Esophagus squamous epithelium (tissue), 5 donors: ENCODE results near the gene DCC. TPM values are rescaled to one million over a fixed set of nuclear protein-coding genes. Genes with fewer than 3 reads are reported as not detected.

Source experiments
- DNase-seq: peaks from one replicate; lab custom pipeline; 2025; lab: John Stamatoyannopoulos, UW
- H3K27ac ChIP-seq, 4 donors: fragments of 200-600 bp; sonication (generic); one replicate each; pipeline ENCODE4 v1.5.1; 2016 to 2019; ENCODE audit warnings: mild to moderate bottlenecking in 1 of 4
- H3K27me3 ChIP-seq, 4 donors: fragments of 200-600 bp; sonication (generic); 1 replicate in 3 of 4; 2 replicates in 1 of 4; pipeline versions ENCODE4 v1.5.1 to v1.6.0; 2017 to 2021; ENCODE audit warnings: antibody characterized with exemption in 1 of 4
- H3K36me3 ChIP-seq, 3 donors: fragments of 200-600 bp; sonication (generic); one replicate each; pipeline ENCODE4 v1.5.1; 2016 to 2019
- H3K4me1 ChIP-seq, 3 donors: fragments of 200-600 bp; sonication (generic); one replicate each; pipeline ENCODE4 v1.5.1; 2017 to 2019
- H3K4me3 ChIP-seq, 4 donors: fragments of 200-600 bp; sonication (generic); 1 replicate in 3 of 4; 2 replicates in 1 of 4; pipeline ENCODE4 v1.5.1; 2016 to 2019; ENCODE audit warnings: mild to moderate bottlenecking in 2 of 4, moderate library complexity in 1 of 4
- H3K9me3 ChIP-seq, 3 donors: fragments of 200-600 bp; sonication (generic); one replicate each; pipeline ENCODE4 v1.5.1; 2016 to 2019
- CTCF ChIP-seq, 6 experiments: fragments of 450-650 bp in 4 of 6; fragments of 200-600 bp in 2 of 6; sonication (generic) in 2 of 6; IDR thresholded peaks; one replicate each; pipeline ENCODE4 v1.5.1; 2016 to 2019; ENCODE audit warnings: antibody characterized with exemption in 6 of 6, mild to moderate bottlenecking in 4 of 6, moderate library complexity in 4 of 6
- POLR2A ChIP-seq, 4 donors: fragments of 450-650 bp; IDR thresholded peaks; one replicate each; pipeline ENCODE4 v1.6.1; 2017; ENCODE audit warnings: antibody characterized with exemption in 4 of 4, mild to moderate bottlenecking in 4 of 4, moderate library complexity in 3 of 4
- WGBS, 2 donors: methylation state at CpG; one replicate each; pipeline ENCODE4 v1.1.5; 2018; 5-methylcytosine and 5-hydroxymethylcytosine counted together
- intact Hi-C: fragments of 100-400 bp; cut with DNase I; formaldehyde crosslinking; loops from one replicate; pipeline ENCODE4 v1.15.0; 2022
- total RNA-seq, 4 donors: library from RNA; depleted of rRNA; stranded (reverse); fragments of >200 nt; gene quantifications; one replicate each; pipeline ENCODE4 v1.1.0, GENCODE V29; 2016
- donor health status: DM: yes; HTN: yes; CAD: no.

DCC gene
- total RNA-seq, 4 donors from 2014 or later = 0.06 to 0.95 TPM; not detected in 2

- 53 to 69% methylated on average over 6 of the region's 6 CpGs for WGBS, 2 donors
- no peak for DNase-seq
- TF ChIP-seq CTCF (IDR thresholded peaks at IDR 0.05) (no peak), POLR2A (IDR thresholded peaks at IDR 0.05) (no peak)
- Histone ChIP-seq H3K9me3 (peaks cover 0 to 4% (median 0%) of the 10 kb centered on the region in 3 donors), H3K36me3 (no peaks in the 10 kb centered on the region), H3K27me3 (no peaks in the 10 kb centered on the region), H3K27ac (no peak overlapping the region), H3K4me3 (no peak overlapping the region), H3K4me1 (no peaks in the 10 kb centered on the region)
- intact Hi-C loops = no loop called here
These were observed 196.0 kb downstream of the DCC start for GRCh38 chr18:52536039-52536438.

GRCh38 chr18:52537261-52537660, 197.3 kb downstream of the DCC start:
- no peak for DNase-seq
- Histone ChIP-seq H3K27ac (no peak overlapping the region), H3K4me1 (no peaks in the 10 kb centered on the region), H3K4me3 (no peak overlapping the region), H3K27me3 (no peaks in the 10 kb centered on the region), H3K36me3 (no peaks in the 10 kb centered on the region), H3K9me3 (peaks cover 0 to 4% (median 0%) of the 10 kb centered on the region in 3 donors)
- intact Hi-C loops = no loop called here
- TF ChIP-seq POLR2A (IDR thresholded peaks at IDR 0.05) (no peak), CTCF (IDR thresholded peaks at IDR 0.05) (no peak)
- 17 to 30% methylated on average over 1 of the region's 1 CpG for WGBS, 2 donors

GRCh38 chr18:52541056-52541455, 201.1 kb downstream of the DCC start:
- Histone ChIP-seq H3K27me3 (no peaks in the 10 kb centered on the region), H3K4me3 (no peak overlapping the region), H3K27ac (no peak overlapping the region), H3K36me3 (no peaks in the 10 kb centered on the region), H3K4me1 (no peaks in the 10 kb centered on the region), H3K9me3 (peaks cover 0 to 4% (median 0%) of the 10 kb centered on the region in 3 donors)
- WGBS, 2 donors = 71 to 88% methylated on average over 4 of the region's 4 CpGs
- no peak for TF ChIP-seq CTCF (IDR thresholded peaks at IDR 0.05)
- no peak for TF ChIP-seq POLR2A (IDR thresholded peaks at IDR 0.05)
- DNase-seq = no peak
- intact Hi-C loops = no loop called here

- 56 to 61% methylated on average over 4 of the region's 4 CpGs for WGBS, 2 donors
- H3K27me3 ChIP-seq = no peaks in the 10 kb centered on the region
- no peaks in the 10 kb centered on the region for H3K4me1 ChIP-seq
- no peak overlapping the region for H3K4me3 ChIP-seq
- no peak overlapping the region for H3K27ac ChIP-seq
- no peak for DNase-seq
- H3K9me3 ChIP-seq = peaks cover 0 to 4% (median 0%) of the 10 kb centered on the region in 3 donors
- H3K36me3 ChIP-seq = no peaks in the 10 kb centered on the region
- intact Hi-C loops = no loop called here
- TF ChIP-seq CTCF (IDR thresholded peaks at IDR 0.05) (no peak), POLR2A (IDR thresholded peaks at IDR 0.05) (no peak)
These were observed 204.1 kb downstream of the DCC start for GRCh38 chr18:52544086-52544485.

GRCh38 chr18:52546686-52547346, 206.8 kb downstream of the DCC start:
- Histone ChIP-seq H3K36me3 (no peaks in the 10 kb centered on the region), H3K9me3 (no peaks in the 10 kb centered on the region), H3K27me3 (no peaks in the 10 kb centered on the region), H3K4me3 (no peak overlapping the region), H3K27ac (no peak overlapping the region), H3K4me1 (no peaks in the 10 kb centered on the region)
- TF ChIP-seq CTCF (IDR thresholded peaks at IDR 0.05) = no peak
- TF ChIP-seq POLR2A (IDR thresholded peaks at IDR 0.05) = no peak
- 55 to 69% methylated on average over 6 of the region's 6 CpGs for WGBS, 2 donors
- no peak for DNase-seq
- intact Hi-C loops = no loop called here
